KOPT-K1 (cell line): ENCODE data around the gene SLC43A2.
"Not testable (repeated sequence)": the region's sequence is repeated elsewhere in the genome, so short reads cannot be mapped to it uniquely, and the experiment has no call there.

Source experiments
- H3K27ac ChIP-seq: fragments of 200-600 bp; sonication (generic); 2 replicates; pipeline ENCODE4 v1.5.1; 2016; ENCODE audit warnings: antibody characterized with exemption, mild to moderate bottlenecking, low read depth, low read length; ENCODE audit not compliant: poor library complexity, severe bottlenecking
- H3K36me3 ChIP-seq: fragments of 200-600 bp; sonication (generic); 2 replicates; pipeline ENCODE4 v1.5.1; 2017; ENCODE audit warnings: antibody characterized with exemption, mild to moderate bottlenecking, low read length, moderate library complexity; ENCODE audit not compliant: insufficient read depth
- H3K9me3 ChIP-seq: fragments of 200-600 bp; sonication (generic); 2 replicates; pipeline ENCODE4 v1.5.1; 2017; ENCODE audit warnings: antibody characterized with exemption, low read length, mild to moderate bottlenecking; ENCODE audit not compliant: insufficient read depth, poor library complexity, severe bottlenecking

The SLC43A2 gene

GRCh38 chr17:1627982-1628855 lies at the start of gene SLC43A2:
TSS of gene SLC43A2 (minus strand) at chr17:1628834. CDS start at chr17:1627874, 960 bp downstream.
- H3K9me3 ChIP-seq = no peaks in the 10 kb centered on the region
- H3K27ac ChIP-seq = peak within 1 kb of the TSS; percentile 79
- H3K36me3 ChIP-seq = peaks cover 18% of the 10 kb centered on the region; the same call in 1 of the 2 replicates

- H3K9me3 ChIP-seq = no peaks in the 10 kb centered on the region
- peaks cover 100% of the 10 kb centered on the region for H3K36me3 ChIP-seq
- H3K27ac ChIP-seq = no peak overlapping the region
Measured at GRCh38 chr17:1676401-1676800, 47.8 kb upstream of the SLC43A2 start.

- Histone ChIP-seq H3K9me3 (no peaks in the 10 kb centered on the region), H3K36me3 (peaks cover 100% of the 10 kb centered on the region), H3K27ac (no peak overlapping the region)
Measured at GRCh38 chr17:1673041-1673785, 44.6 kb upstream of the SLC43A2 start.

GRCh38 chr17:1663934-1664333 lies 35.3 kb upstream of the SLC43A2 start:
- not testable (repeated sequence) for H3K9me3 ChIP-seq, H3K27ac ChIP-seq
- peaks cover 100% of the 10 kb centered on the region for H3K36me3 ChIP-seq

GRCh38 chr17:1661045-1661444 lies 32.4 kb upstream of the SLC43A2 start:
- H3K36me3 ChIP-seq = peaks cover 99% of the 10 kb centered on the region
- no peaks in the 10 kb centered on the region for H3K9me3 ChIP-seq
- no peak overlapping the region for H3K27ac ChIP-seq

GRCh38 chr17:1658100-1658499 lies 29.5 kb upstream of the SLC43A2 start:
- no peak overlapping the region for H3K27ac ChIP-seq
- peaks cover 99% of the 10 kb centered on the region for H3K36me3 ChIP-seq
- no peaks in the 10 kb centered on the region for H3K9me3 ChIP-seq

- Histone ChIP-seq H3K9me3 (no peaks in the 10 kb centered on the region), H3K27ac (no peak overlapping the region), H3K36me3 (peaks cover 88% of the 10 kb centered on the region)
Measured at GRCh38 chr17:1653735-1654134, 25.1 kb upstream of the SLC43A2 start.

- H3K27ac ChIP-seq, H3K9me3 ChIP-seq: not testable (repeated sequence)
- H3K36me3 ChIP-seq = peaks cover 84% of the 10 kb centered on the region
Measured at GRCh38 chr17:1652794-1653193, 24.2 kb upstream of the SLC43A2 start.

GRCh38 chr17:1651559-1651844 lies 22.9 kb upstream of the SLC43A2 start:
- Histone ChIP-seq H3K27ac (no peak overlapping the region), H3K36me3 (peaks cover 76% of the 10 kb centered on the region)

GRCh38 chr17:1650731-1651558 lies 22.3 kb upstream of the SLC43A2 start:
- H3K36me3 ChIP-seq = peaks cover 70% of the 10 kb centered on the region
- no peak overlapping the region for H3K27ac ChIP-seq
- H3K9me3 ChIP-seq = no peaks in the 10 kb centered on the region

More at GRCh38 chr17:1651559-1651844, 22.9 kb upstream of the SLC43A2 start:
- H3K9me3 ChIP-seq = no peaks in the 10 kb centered on the region

- Histone ChIP-seq H3K27ac (peak within 1 kb of the TSS; percentile 57), H3K9me3 (no peaks in the 10 kb centered on the region), H3K36me3 (peaks cover 61% of the 10 kb centered on the region)
Measured at GRCh38 chr17:1649844-1650501, 21.3 kb upstream of the SLC43A2 start, which contains the start of gene RILP. TSS of gene RILP (minus strand) at chr17:1649866. CDS start at chr17:1649804, 62 bp downstream.

GRCh38 chr17:1648963-1649843 lies 20.6 kb upstream of the SLC43A2 start:
- Histone ChIP-seq H3K27ac (peak overlapping the region; percentile 57), H3K36me3 (peaks cover 53% of the 10 kb centered on the region), H3K9me3 (no peaks in the 10 kb centered on the region)

- Histone ChIP-seq H3K27ac (peak overlapping the region; percentile 27), H3K9me3 (no peaks in the 10 kb centered on the region), H3K36me3 (peaks cover 45% of the 10 kb centered on the region)
Measured at GRCh38 chr17:1648173-1648962, 19.7 kb upstream of the SLC43A2 start.
